GM18505 (cell line): ENCODE data around the gene GGN.
"Not testable (repeated sequence)": the region's sequence is repeated elsewhere in the genome, so short reads cannot be mapped to it uniquely, and the experiment has no call there.

Experiments
- ATAC-seq: cut with Tn5 transposase; IDR thresholded peaks from one replicate; pipeline ENCODE4 v1.9.1; 2021; ENCODE audit not compliant: unreplicated experiment
- POLR2A ChIP-seq: IDR thresholded peaks from 4 replicates; pipeline ENCODE4 v1.6.1; 2011; ENCODE audit warnings: borderline replicate concordance; ENCODE audit not compliant: insufficient read depth, insufficient read length; ENCODE audit errors: extremely low read depth

Gene GGN

GRCh38 chr19:38374332-38375097 lies 13.3 kb downstream of the GGN start, which contains the start of gene PSMD8:
Gene PSMD8 (plus strand): TSS chr19:38374571. CDS start chr19:38374602, 31 bp downstream.
- peak; percentile 95 for ATAC-seq
- TF ChIP-seq POLR2A, result peak; percentile 98

DNA sequence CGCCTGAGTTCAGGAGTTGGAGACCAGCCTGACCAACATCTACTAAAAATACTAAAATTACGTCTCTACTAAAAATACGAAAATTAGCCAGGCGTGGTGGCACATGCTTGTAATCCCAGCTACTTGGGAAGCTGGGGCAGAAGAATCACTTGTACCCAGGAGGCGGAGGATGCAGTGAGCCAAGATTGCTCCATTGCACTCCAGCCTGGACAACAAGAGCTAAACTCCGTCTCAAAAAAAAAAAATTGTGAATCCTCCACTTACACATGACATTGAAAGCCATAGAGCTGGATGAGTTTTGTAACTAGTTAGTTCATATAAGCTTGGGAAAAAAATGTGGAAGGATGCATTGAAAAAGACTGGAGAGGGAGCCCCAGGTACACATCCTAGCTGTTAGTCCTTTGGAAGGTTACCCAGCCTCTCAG lies 13.9 kb downstream of the GGN start:
- TF ChIP-seq POLR2A, result no peak
- ATAC-seq, result no peak

GRCh38 chr19:38371081-38371480 lies 16.8 kb downstream of the GGN start:
- no peak for TF ChIP-seq POLR2A
- ATAC-seq, result no peak

- no peak for TF ChIP-seq POLR2A
- ATAC-seq, result no peak
Measured at GRCh38 chr19:38370299-38370698, 17.5 kb downstream of the GGN start.

GRCh38 chr19:38369584-38369983 lies 18.2 kb downstream of the GGN start:
- no peak for TF ChIP-seq POLR2A
- ATAC-seq, result no peak

GRCh38 chr19:38367041-38367440 lies 20.8 kb downstream of the GGN start:
- TF ChIP-seq POLR2A, result no peak
- ATAC-seq, result no peak

DNA sequence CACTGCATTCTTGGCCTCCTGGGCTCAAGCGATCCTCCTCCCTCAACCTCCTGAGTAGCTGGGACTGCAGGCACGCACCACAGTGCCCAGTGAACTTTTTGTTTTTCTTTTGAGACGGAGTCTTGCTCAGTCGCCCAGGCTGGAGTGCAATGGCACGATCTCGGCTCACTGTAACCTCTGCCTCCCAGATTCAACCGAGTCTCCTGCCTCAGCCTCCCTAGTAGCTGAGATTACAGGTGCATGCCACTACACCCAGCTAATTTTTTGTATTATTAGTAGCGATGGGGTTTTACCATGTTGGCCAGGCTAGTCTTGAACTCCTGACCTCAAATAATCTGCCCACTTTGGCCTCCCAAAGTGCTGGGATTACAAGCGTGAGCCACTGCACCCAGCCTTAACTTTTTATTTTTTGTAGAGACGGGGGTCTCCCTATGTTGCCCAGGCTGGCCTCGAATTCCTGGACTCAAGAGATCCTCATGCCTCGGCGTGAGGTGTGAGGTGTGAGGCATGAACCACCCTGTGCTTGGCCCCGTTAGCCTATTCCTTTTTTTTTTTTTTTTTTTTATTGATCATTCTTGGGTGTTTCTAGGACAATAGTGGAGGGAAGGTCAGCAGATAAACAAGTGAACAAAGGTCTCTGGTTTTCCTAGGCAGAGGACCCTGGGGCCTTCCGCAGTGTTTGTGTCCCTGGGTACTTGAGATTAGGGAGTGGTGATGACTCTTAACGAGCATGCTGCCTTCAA lies 24.7 kb downstream of the GGN start:
- not testable (repeated sequence) for ATAC-seq

- ATAC-seq, result peak; percentile 27
- peak; percentile 26 for TF ChIP-seq POLR2A
Measured at GRCh38 chr19:38362076-38362945, 25.5 kb downstream of the GGN start.

DNA sequence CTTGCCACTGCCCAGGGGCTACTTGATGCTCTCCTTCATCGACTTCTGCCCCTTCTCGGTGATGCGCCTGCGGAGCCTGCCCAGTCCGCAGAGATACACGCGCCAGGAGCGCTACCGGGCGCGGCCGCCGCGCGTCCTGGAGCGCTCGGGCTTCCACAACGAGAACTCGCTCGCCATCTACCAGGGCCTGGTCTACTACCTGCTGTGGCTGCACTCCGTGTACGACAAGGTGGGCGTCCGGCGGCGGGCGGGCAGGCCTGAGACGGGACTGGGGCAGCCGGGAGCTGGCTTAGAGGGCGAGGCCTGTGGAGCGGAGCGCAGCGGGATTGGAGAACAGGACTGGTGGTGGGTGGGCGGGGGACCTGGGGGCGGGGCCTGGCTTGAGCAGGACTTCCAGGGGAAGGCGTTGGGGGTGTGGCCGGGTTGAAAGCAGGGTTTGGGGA lies 26.2 kb downstream of the GGN start:
- peak; percentile 49 for ATAC-seq
- no peak for TF ChIP-seq POLR2A

GRCh38 chr19:38360839-38361631 lies 26.8 kb downstream of the GGN start:
- ATAC-seq, result no peak
- TF ChIP-seq POLR2A, result no peak

GRCh38 chr19:38360351-38360750 lies 27.5 kb downstream of the GGN start:
- no peak for ATAC-seq
- TF ChIP-seq POLR2A, result no peak

DNA sequence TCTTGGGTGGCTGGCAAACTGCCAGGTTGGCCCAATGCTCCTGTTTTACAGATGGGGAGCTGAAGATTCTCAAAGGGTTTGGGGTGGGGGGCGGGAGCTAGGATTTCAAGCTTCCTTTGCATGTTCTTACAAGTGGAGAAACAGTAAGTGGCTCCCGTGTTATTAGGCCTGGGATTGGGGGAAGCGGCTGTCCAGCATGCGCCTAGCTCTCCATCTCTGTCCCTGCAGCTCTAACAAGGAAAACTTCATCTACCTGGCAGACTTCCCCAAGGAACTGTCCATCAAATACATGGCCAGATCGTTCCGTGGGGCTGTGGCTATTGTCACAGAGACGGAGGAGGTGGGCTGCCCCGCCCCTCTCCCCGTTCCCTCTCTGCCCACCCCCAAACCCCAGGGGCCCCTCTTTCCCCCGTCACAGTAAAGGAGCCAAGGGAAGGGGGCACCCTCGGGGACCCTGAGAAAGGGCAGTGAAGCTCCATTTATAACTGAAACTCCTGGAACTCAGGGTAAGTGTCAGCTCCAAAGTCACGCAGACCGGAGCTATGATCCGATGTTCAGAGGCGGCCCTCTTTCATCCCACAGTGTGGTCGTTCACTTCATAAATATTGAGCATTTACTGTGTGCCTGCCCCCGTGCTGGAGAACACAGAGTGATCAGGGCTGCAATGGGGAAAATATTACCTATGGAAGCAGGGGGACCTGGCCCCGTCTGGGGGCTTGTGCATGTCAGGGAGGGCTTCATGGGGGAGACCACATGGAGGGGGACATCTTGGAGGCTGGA lies 28.4 kb downstream of the GGN start:
- no peak for ATAC-seq

DNA sequence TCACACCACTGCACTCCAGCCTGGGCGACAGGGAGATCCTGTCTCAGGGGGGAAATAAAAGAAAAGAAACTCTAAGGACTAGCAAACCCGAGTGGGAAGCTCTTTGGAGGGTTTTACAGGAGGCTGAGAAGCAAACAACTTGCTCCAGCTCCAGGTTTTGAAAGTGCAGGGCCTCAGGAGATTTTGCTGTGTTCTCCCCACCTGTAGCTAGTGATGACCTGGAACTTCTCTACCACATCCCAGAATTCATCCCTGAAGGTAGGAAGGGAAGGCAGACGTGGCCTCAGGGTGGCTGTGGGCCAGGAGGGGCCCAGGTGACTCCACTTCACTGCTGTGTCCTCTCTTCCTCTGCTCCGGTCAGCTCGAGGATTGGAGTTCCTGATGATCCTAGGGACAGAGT lies 29.8 kb downstream of the GGN start:
- no peak for ATAC-seq
- no peak for TF ChIP-seq POLR2A

More for the DNA sequence above, 28.4 kb downstream of the GGN start:
- TF ChIP-seq POLR2A, result no peak
